HEK293 (cell line): Measurements from ENCODE around the gene XG.

ENCODE experiments used
- CTCF ChIA-PET: fragments of 350-600 bp; formaldehyde crosslinking; extraction: SDS; loops from one replicate; lab custom pipeline; 2021; ENCODE audit warnings: antibody characterized with exemption; lab: Yijun Ruan, JAX
- POLR2A ChIA-PET: fragments of 300-600 bp; formaldehyde crosslinking; extraction: SDS; loops from one replicate; lab custom pipeline; 2020; ENCODE audit warnings: antibody characterized with exemption, inconsistent platforms; lab: Yijun Ruan, JAX
- H3K27ac ChIP-seq: fragments of 200-500 bp; sonication (Bioruptor generic); 2 replicates; pipeline ENCODE4 v1.5.1; 2014; ENCODE audit warnings: low read depth, low read length, control low read depth, inconsistent platforms; ENCODE audit errors: extremely low read depth
- H3K36me3 ChIP-seq, 2 experiments: fragments of 200-500 bp in 1 of 2; sonication (Bioruptor generic) in 1 of 2; 1 replicate in 1 of 2; 2 replicates in 1 of 2; pipeline ENCODE4 v1.5.1; 2014 to 2017; ENCODE audit warnings: inconsistent platforms in 2 of 2, low read length in 2 of 2; ENCODE audit not compliant: control insufficient read depth in 2 of 2, insufficient read depth in 1 of 2
- H3K4me1 ChIP-seq: fragments of 200-500 bp; sonication (Bioruptor generic); 2 replicates; pipeline ENCODE4 v1.5.1; 2014; ENCODE audit warnings: mild to moderate bottlenecking, low read length, inconsistent platforms; ENCODE audit not compliant: control insufficient read depth, insufficient read depth
- H3K4me3 ChIP-seq: 2 replicates; pipeline ENCODE4 v1.5.1; 2011; ENCODE audit warnings: low read depth, mild to moderate bottlenecking, control low read depth, low read length, moderate library complexity
- H3K9me3 ChIP-seq: fragments of 200-500 bp; sonication (Bioruptor generic); 2 replicates; pipeline ENCODE4 v1.5.1; 2014; ENCODE audit warnings: low read depth, low read length, inconsistent platforms; ENCODE audit not compliant: control insufficient read depth, insufficient read depth
- KLF10 ChIP-seq: fragments of 450-650 bp; IDR thresholded peaks from 2 replicates; pipeline ENCODE4 v1.5.1; 2018; ENCODE audit warnings: missing biosample characterization, mild to moderate bottlenecking, missing genetic modification characterization
- KLF7 ChIP-seq: fragments of 450-650 bp; formaldehyde crosslinking; IDR thresholded peaks from 2 replicates; pipeline ENCODE4 v1.5.1; 2016; ENCODE audit warnings: missing biosample characterization, missing genetic modification characterization, borderline replicate concordance
- RBAK ChIP-seq: fragments of 450-650 bp; formaldehyde crosslinking; IDR thresholded peaks from 2 replicates; pipeline ENCODE4 v1.5.1; 2016; ENCODE audit warnings: missing biosample characterization, missing genetic modification characterization
- ZBTB1 ChIP-seq: fragments of 450-650 bp; formaldehyde crosslinking; IDR thresholded peaks from 2 replicates; pipeline ENCODE4 v1.5.1; 2016; ENCODE audit warnings: missing biosample characterization, missing genetic modification characterization
- ZBTB17 ChIP-seq: fragments of 450-650 bp; formaldehyde crosslinking; IDR thresholded peaks from 2 replicates; pipeline ENCODE4 v1.5.1; 2016; ENCODE audit warnings: missing biosample characterization, missing genetic modification characterization
- ZBTB8A ChIP-seq: fragments of 450-650 bp; formaldehyde crosslinking; IDR thresholded peaks from 2 replicates; pipeline ENCODE4 v1.5.1; 2016; ENCODE audit warnings: missing biosample characterization, missing genetic modification characterization
- ZNF114 ChIP-seq: fragments of 450-650 bp; formaldehyde crosslinking; IDR thresholded peaks from 2 replicates; pipeline ENCODE4 v1.5.0; 2017; ENCODE audit warnings: missing biosample characterization, missing genetic modification characterization
- ZNF138 ChIP-seq: fragments of 450-650 bp; formaldehyde crosslinking; IDR thresholded peaks from 2 replicates; pipeline ENCODE4 v1.5.1; 2016; ENCODE audit warnings: missing biosample characterization, missing genetic modification characterization, borderline replicate concordance
- ZNF140 ChIP-seq: fragments of 450-650 bp; formaldehyde crosslinking; IDR thresholded peaks from 2 replicates; pipeline ENCODE4 v1.5.1; 2016; ENCODE audit warnings: missing biosample characterization, missing genetic modification characterization
- ZNF157 ChIP-seq: fragments of 450-650 bp; formaldehyde crosslinking; IDR thresholded peaks from 2 replicates; pipeline ENCODE4 v1.5.1; 2016; ENCODE audit warnings: missing biosample characterization, missing genetic modification characterization
- ZNF274 ChIP-seq, 2 experiments: fragments of 200-500 bp in 1 of 2; fragments of 450-650 bp in 1 of 2; sonication (Bioruptor generic) in 1 of 2; formaldehyde crosslinking in 1 of 2; IDR thresholded peaks; 2 replicates each; pipeline versions ENCODE4 v1.5.1 to v1.6.1; 2014 to 2016; ENCODE audit warnings: borderline replicate concordance in 1 of 2, inconsistent platforms in 1 of 2, low read length in 1 of 2, missing biosample characterization in 1 of 2, missing genetic modification characterization in 1 of 2
- ZNF324 ChIP-seq: fragments of 450-650 bp; formaldehyde crosslinking; IDR thresholded peaks from 2 replicates; pipeline ENCODE4 v1.5.1; 2016; ENCODE audit warnings: missing biosample characterization, missing genetic modification characterization
- ZNF426 ChIP-seq: fragments of 450-650 bp; formaldehyde crosslinking; IDR thresholded peaks from 2 replicates; pipeline ENCODE4 v1.5.1; 2017; ENCODE audit warnings: missing biosample characterization, missing genetic modification characterization, mild to moderate bottlenecking, inconsistent platforms, moderate library complexity
- ZNF514 ChIP-seq: fragments of 450-650 bp; formaldehyde crosslinking; IDR thresholded peaks from 2 replicates; pipeline ENCODE4 v1.5.1; 2016; ENCODE audit warnings: missing biosample characterization, missing genetic modification characterization
- ZNF521 ChIP-seq: fragments of 450-650 bp; formaldehyde crosslinking; IDR thresholded peaks from 2 replicates; pipeline ENCODE4 v1.5.1; 2017; ENCODE audit warnings: missing biosample characterization, mild to moderate bottlenecking, missing genetic modification characterization
- ZNF561 ChIP-seq: fragments of 450-650 bp; IDR thresholded peaks from 2 replicates; pipeline ENCODE4 v1.5.1; 2018; ENCODE audit warnings: missing biosample characterization, missing genetic modification characterization, borderline replicate concordance
- ZNF621 ChIP-seq: fragments of 450-650 bp; formaldehyde crosslinking; IDR thresholded peaks from 2 replicates; pipeline ENCODE4 v1.5.1; 2017; ENCODE audit warnings: missing biosample characterization, missing genetic modification characterization
- ZNF624 ChIP-seq: fragments of 450-650 bp; formaldehyde crosslinking; IDR thresholded peaks from 2 replicates; pipeline ENCODE4 v1.5.1; 2017; ENCODE audit warnings: missing biosample characterization, missing genetic modification characterization
- ZNF629 ChIP-seq: fragments of 450-650 bp; formaldehyde crosslinking; IDR thresholded peaks from 2 replicates; pipeline ENCODE4 v1.5.1; 2017; ENCODE audit warnings: missing biosample characterization, missing genetic modification characterization
- ZNF658 ChIP-seq: fragments of 450-650 bp; formaldehyde crosslinking; IDR thresholded peaks from 2 replicates; pipeline ENCODE4; 2016; ENCODE audit warnings: missing biosample characterization, missing genetic modification characterization
- ZNF677 ChIP-seq: fragments of 450-650 bp; IDR thresholded peaks from 2 replicates; pipeline ENCODE4 v1.5.0; 2018; ENCODE audit warnings: missing biosample characterization, mild to moderate bottlenecking, missing genetic modification characterization, moderate library complexity
- ZNF76 ChIP-seq: fragments of 450-650 bp; formaldehyde crosslinking; IDR thresholded peaks from 2 replicates; pipeline ENCODE4; 2016; ENCODE audit warnings: low read depth, missing biosample characterization, missing genetic modification characterization, borderline replicate concordance
- ZNF777 ChIP-seq: fragments of 450-650 bp; formaldehyde crosslinking; IDR thresholded peaks from 2 replicates; pipeline ENCODE4 v1.5.1; 2017; ENCODE audit warnings: missing biosample characterization, missing genetic modification characterization, borderline replicate concordance
- ZNF791 ChIP-seq: fragments of 450-650 bp; formaldehyde crosslinking; IDR thresholded peaks from 2 replicates; pipeline ENCODE4 v1.5.1; 2016; ENCODE audit warnings: missing biosample characterization, missing genetic modification characterization
- TF ChIP-seq, protein P1 (sequence below): fragments of 450-650 bp; formaldehyde crosslinking; IDR thresholded peaks from 2 replicates; pipeline ENCODE4 v1.5.1; 2016; ENCODE audit warnings: missing biosample characterization, missing genetic modification characterization
- TF ChIP-seq, protein P2 (sequence below): fragments of 450-650 bp; IDR thresholded peaks from 2 replicates; pipeline ENCODE4 v1.5.1; 2018; ENCODE audit warnings: missing biosample characterization, missing genetic modification characterization
- TF ChIP-seq, protein P3 (sequence below): fragments of 450-650 bp; formaldehyde crosslinking; IDR thresholded peaks from 2 replicates; pipeline ENCODE4 v1.5.1; 2016; ENCODE audit warnings: missing biosample characterization, missing genetic modification characterization
- TF ChIP-seq, protein P4 (sequence below): fragments of 450-650 bp; formaldehyde crosslinking; IDR thresholded peaks from 2 replicates; pipeline ENCODE4 v1.5.1; 2016; ENCODE audit warnings: missing biosample characterization, missing genetic modification characterization

The XG gene

DNA sequence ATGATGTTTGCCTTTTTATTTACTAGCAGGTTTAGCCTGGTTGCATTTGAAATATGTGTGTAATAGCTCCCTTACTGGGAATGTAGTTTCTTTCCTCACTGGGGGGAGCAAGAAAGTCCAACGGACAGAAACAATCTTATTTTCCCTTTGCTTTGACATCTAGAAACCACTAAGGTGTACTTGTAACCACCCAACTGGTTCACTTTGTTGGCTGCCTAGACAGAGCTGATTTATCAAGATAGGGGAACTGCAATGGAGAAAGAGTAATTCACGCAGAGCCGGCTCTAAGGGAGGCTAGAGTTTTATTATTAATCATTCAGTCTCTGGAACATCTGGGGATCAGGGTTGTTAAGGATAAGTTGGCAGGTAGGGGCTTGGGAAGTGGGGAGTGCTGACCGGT, 30.3 kb downstream of the XG start (continued):
- TF ChIP-seq, protein P1, sequence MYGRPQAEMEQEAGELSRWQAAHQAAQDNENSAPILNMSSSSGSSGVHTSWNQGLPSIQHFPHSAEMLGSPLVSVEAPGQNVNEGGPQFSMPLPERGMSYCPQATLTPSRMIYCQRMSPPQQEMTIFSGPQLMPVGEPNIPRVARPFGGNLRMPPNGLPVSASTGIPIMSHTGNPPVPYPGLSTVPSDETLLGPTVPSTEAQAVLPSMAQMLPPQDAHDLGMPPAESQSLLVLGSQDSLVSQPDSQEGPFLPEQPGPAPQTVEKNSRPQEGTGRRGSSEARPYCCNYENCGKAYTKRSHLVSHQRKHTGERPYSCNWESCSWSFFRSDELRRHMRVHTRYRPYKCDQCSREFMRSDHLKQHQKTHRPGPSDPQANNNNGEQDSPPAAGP, result no peak
- TF ChIP-seq ZNF274 (IDR thresholded peaks at IDR 0.05; ENCODE audit: low read length) (no peak), ZNF274 (tag by site-specific recombination; IDR thresholded peaks at IDR 0.05; ENCODE audit: borderline replicate concordance) (no peak)
- TF ChIP-seq, all 188 proteins: peak for 0

DNA sequence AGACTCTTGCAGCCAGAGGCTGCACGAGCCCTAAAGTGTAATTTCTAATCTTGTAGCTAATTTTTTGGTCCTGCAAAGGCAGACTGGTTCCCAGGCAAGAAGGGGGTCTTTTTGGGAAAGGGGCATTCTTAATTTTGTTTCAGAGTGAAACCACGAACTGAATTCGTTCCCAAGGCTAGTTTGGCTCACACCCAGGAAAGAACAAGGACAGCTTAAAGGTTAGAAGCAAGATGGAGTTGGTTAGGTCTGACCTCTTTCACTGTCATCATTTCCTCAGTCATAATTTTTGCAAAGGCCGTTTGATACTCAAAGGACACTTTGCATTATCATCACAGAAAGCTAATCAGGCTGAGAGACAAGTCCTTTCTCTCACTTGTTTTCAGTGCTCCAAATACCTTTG, 30.9 kb downstream of the XG start:
- H3K36me3 ChIP-seq, result no peaks in the 10 kb centered on the region

DNA sequence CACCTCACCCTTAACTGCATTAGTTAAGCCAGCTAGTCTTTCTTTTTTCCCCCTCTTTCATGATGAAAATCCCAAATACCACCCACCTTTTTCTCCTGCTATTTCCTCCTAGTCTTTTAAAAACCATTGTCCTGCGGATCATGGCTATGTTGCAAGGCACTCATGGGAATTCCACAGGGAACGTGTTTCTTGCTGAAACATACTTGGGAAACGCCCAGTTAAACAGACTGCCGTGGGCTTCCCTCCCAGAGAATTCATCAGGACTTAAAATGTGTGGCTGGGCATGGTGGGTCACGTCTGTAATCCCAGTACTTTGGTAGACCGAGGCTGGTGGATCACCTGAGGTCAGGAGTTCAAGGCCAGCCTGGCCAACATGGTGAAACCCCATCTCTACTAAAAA, 32.2 kb downstream of the XG start:
- POLR2A ChIA-PET, result no interaction called here
- TF ChIP-seq ZNF138 (no peak), ZNF140 (no peak), ZBTB8A (tag by site-specific recombination) (no peak), ZNF426 (no peak), ZBTB1 (tag by site-specific recombination) (no peak), ZNF514 (tag by site-specific recombination) (no peak), ZNF621 (tag by site-specific recombination) (no peak), ZNF114 (tag by site-specific recombination) (no peak), KLF7 (tag by site-specific recombination) (no peak), ZNF658 (tag by site-specific recombination) (no peak), ZNF157 (tag by site-specific recombination) (no peak), ZNF324 (tag by site-specific recombination) (no peak), ZBTB17 (tag by site-specific recombination) (no peak), ZNF629 (tag by site-specific recombination) (no peak), RBAK (no peak), ZNF521 (tag by site-specific recombination) (no peak)
- TF ChIP-seq, protein P2, sequence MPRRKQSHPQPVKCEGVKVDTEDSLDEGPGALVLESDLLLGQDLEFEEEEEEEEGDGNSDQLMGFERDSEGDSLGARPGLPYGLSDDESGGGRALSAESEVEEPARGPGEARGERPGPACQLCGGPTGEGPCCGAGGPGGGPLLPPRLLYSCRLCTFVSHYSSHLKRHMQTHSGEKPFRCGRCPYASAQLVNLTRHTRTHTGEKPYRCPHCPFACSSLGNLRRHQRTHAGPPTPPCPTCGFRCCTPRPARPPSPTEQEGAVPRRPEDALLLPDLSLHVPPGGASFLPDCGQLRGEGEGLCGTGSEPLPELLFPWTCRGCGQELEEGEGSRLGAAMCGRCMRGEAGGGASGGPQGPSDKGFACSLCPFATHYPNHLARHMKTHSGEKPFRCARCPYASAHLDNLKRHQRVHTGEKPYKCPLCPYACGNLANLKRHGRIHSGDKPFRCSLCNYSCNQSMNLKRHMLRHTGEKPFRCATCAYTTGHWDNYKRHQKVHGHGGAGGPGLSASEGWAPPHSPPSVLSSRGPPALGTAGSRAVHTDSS (tag by site-specific recombination), result no peak
- TF ChIP-seq, protein P3, sequence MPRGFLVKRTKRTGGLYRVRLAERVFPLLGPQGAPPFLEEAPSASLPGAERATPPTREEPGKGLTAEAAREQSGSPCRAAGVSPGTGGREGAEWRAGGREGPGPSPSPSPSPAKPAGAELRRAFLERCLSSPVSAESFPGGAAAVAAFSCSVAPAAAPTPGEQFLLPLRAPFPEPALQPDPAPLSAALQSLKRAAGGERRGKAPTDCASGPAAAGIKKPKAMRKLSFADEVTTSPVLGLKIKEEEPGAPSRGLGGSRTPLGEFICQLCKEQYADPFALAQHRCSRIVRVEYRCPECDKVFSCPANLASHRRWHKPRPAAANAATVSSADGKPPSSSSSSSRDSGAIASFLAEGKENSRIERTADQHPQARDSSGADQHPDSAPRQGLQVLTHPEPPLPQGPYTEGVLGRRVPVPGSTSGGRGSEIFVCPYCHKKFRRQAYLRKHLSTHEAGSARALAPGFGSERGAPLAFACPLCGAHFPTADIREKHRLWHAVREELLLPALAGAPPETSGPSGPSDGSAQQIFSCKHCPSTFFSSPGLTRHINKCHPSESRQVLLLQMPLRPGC (tag by site-specific recombination), result no peak
- CTCF ChIA-PET, result no interaction called here
- Histone ChIP-seq H3K4me3 (no peak overlapping the region), H3K36me3 (no peaks in the 10 kb centered on the region), H3K4me1 (no peaks in the 10 kb centered on the region), H3K27ac (no peak overlapping the region), H3K9me3 (no peaks in the 10 kb centered on the region)

More for the DNA sequence above, 30.9 kb downstream of the XG start:
- no peaks in the 10 kb centered on the region for H3K9me3 ChIP-seq
- CTCF ChIA-PET, result no interaction called here
- no peaks in the 10 kb centered on the region for H3K4me1 ChIP-seq
- TF ChIP-seq KLF7 (tag by site-specific recombination), result no peak
- TF ChIP-seq ZNF777 (tag by site-specific recombination), result no peak
- TF ChIP-seq ZNF561, result no peak
- TF ChIP-seq ZNF624 (tag by site-specific recombination), result no peak
- TF ChIP-seq ZNF677 (tag by site-specific recombination), result no peak
- TF ChIP-seq ZNF76 (tag by site-specific recombination), result no peak
- no peak for TF ChIP-seq KLF10 (tag by site-specific recombination)
- TF ChIP-seq ZNF791 (tag by site-specific recombination), result no peak
- TF ChIP-seq, protein P4, sequence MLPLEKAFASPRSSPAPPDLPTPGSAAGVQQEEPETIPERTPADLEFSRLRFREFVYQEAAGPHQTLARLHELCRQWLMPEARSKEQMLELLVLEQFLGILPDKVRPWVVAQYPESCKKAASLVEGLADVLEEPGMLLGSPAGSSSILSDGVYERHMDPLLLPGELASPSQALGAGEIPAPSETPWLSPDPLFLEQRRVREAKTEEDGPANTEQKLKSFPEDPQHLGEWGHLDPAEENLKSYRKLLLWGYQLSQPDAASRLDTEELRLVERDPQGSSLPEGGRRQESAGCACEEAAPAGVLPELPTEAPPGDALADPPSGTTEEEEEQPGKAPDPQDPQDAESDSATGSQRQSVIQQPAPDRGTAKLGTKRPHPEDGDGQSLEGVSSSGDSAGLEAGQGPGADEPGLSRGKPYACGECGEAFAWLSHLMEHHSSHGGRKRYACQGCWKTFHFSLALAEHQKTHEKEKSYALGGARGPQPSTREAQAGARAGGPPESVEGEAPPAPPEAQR (tag by site-specific recombination), result no peak
- TF ChIP-seq, all 188 proteins: peak for 0
- POLR2A ChIA-PET, result no interaction called here
- Histone ChIP-seq H3K27ac (no peak overlapping the region), H3K4me3 (no peak overlapping the region)
